ENCODE results near the gene TAF4.

- no peak for TF ChIP-seq CTCF (conservative IDR thresholded peaks at IDR 0.05)
- TF ChIP-seq ZFX (IDR thresholded peaks at IDR 0.05): no peak
These were observed 37.3 kb downstream of the TAF4 start for GRCh38 chr20:62028384-62028783.

All from C4-2B (cell line).